HG03135 (cell line): ENCODE results near the gene FBXO44.
"Not testable (repeated sequence)": the region's sequence is repeated elsewhere in the genome, so short reads cannot be mapped to it uniquely, and the experiment has no call there.

ENCODE experiments used
- ATAC-seq: cut with Tn5 transposase; IDR thresholded peaks from one replicate; pipeline ENCODE4 v1.9.1; 2021; ENCODE audit warnings: mild to moderate bottlenecking, moderate library complexity; ENCODE audit not compliant: unreplicated experiment

The FBXO44 gene

DNA sequence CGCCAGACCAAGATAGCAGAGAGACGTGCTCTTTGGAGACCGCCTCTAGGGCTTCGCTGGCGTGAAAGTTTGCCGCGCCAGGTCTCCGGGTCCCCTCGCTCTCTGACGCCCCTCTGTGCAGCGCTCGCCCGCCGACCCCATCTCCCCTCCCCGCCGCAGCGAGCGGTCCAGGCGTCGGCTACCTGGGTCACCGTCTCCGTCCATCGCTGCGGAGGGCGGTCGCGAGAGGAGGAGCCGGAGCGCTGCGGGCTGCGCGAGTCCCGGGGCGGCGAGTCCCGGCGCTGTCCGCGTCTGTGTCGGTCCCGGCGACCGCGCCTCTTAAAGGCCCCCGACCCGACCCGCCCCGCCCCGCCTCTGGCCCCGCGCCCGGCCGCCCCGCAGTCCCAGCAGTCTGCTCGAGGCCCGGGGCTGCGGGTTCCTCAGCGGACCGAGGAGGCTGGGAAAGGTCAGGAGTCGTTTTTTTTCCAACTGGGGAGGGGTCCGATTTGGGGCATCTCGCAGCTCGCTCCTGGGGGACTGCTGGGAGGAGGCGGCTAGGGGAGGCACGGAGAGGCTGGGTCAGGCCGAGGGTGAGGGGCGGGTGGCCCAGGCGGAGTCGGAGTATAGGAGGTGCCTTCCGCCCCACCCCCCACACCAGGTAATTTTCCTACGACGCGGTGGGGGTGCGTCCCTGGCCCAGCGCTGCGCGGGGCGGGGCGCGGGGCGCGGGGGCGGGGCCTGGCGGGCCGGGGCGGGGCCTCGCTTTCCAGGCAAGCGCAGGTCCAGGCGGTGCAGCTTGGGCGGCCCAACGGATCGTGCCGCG lies at the start of gene FBXO44, which contains the start of gene FBXO2:
FBXO44 (plus strand) TSS at position 741 of the 802 bp plus-strand sequence. CDS start 959 bp downstream, outside the sequence.
FBXO2 (minus strand) TSS at position 293 of the 802 bp plus-strand sequence; CDS start at position 204, 89 bp downstream.
- ATAC-seq: peak; percentile 56

- no peak for ATAC-seq
Measured at GRCh38 chr1:11606775-11607174, 47.9 kb upstream of the FBXO44 start.

DNA sequence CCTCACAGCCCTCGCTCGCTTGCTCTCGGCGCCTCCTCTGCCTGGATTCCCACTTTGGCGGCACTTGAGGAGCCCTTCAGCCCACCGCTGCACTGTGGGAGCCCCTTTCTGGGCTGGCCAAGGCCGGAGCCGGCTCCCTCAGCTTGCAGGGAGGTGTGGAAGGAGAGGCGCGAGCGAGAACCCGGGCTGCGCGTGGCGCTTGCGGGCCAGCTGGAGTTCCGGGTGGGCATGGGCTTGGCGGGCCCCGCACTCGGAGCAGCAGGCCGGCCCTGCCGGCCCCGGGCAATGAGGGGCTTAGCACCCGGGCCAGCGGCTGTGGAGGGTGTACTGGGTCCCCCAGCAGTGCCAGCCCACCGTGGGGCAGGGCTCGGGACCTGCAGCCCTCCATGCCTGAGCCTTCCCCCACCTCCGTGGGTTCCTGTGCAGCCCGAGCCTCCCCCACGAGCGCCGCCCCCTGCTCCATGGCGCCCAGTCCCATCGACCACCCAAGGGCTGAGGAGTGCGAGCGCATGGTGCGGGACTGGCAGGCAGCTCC lies 46.0 kb upstream of the FBXO44 start:
- not testable (repeated sequence) for ATAC-seq

DNA sequence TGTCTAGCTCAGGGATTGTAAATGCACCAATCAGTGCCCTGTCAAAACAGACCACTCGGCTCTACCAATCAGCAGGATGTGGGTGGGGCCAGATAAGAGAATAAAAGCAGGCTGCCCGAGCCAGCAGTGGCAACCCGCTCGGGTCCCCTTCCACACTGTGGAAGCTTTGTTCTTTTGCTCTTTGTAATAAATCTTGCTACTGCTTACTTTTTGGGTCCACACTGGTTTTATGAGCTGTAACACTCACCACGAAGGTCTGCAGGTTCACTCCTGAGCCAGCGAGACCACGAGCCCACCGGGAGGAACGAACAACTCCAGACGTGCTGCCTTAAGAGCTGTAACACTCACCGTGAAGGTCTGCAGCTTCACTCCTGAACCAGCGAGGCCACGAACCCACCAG lies 45.3 kb upstream of the FBXO44 start:
- ATAC-seq: not testable (repeated sequence)

DNA sequence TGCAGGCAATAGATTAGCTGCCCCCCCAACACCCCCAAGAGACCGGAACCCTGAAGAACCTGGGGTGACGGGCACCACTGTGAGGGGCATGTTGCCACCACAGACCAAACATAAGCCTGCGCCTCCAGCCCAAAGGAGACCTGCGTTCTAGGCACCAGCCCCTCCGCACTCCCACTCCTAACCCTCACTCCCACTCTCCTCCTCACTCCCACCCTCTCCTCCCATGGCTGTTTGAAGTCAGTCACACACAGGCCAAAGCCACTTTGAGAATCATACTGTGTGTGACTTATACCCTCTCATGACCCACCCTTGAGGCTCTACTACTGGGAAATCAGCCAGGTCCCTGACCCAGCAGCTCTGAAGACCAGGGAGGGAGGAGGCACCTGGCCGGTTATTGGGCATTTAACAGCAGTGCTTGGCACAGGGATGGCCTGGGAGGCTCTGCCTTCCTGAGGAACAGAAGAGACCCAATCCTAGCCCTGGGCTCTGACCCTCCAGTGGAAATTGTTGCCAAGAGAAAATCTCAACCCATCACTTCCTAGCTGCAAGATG lies 44.0 kb upstream of the FBXO44 start:
- ATAC-seq: no peak

- no peak for ATAC-seq
Measured at GRCh38 chr1:11611638-11612327, 42.9 kb upstream of the FBXO44 start.

DNA sequence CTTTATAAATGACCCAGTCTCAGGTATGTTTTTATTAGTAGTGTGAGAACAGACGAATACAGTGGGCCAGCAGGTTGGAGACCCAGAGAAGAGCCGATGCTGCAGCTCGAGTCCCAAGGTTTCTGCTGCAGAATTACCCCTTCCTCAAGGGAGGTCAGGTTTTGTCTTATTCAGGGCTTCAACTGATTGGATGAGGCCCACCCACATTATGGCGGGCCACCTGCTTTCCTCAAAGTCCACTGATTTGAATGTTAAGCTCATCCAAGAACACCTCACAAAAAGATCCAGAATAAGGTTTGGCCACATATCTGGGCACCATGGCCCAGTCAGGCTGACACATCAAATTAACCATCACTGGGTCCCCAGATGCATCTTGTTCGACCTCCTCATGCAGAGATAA lies 41.3 kb upstream of the FBXO44 start:
- ATAC-seq: no peak

GRCh38 chr1:11615090-11615489 lies 39.6 kb upstream of the FBXO44 start:
- ATAC-seq: no peak

DNA sequence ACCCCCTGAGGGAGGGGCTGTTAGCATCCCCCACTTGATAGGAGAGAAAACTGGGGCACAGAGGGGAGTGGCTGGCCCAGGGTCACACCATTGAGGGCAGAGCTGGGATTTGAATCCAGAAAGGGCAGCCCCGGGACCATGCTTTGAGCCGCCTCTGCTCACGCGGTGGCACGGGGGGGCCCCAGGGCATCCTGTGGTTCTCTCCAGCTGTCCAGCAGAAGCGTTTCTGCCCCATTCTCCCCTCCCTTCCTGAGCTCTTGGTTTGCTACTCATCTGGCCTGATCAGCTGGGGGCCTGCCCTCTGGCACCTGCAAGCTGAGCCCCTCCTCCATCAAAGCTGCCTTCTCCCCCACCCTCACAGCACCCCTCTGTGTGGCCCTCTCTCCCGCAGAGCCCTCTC lies 37.9 kb upstream of the FBXO44 start:
- no peak for ATAC-seq

- no peak for ATAC-seq
Measured at GRCh38 chr1:11617314-11617713, 37.4 kb upstream of the FBXO44 start.

DNA sequence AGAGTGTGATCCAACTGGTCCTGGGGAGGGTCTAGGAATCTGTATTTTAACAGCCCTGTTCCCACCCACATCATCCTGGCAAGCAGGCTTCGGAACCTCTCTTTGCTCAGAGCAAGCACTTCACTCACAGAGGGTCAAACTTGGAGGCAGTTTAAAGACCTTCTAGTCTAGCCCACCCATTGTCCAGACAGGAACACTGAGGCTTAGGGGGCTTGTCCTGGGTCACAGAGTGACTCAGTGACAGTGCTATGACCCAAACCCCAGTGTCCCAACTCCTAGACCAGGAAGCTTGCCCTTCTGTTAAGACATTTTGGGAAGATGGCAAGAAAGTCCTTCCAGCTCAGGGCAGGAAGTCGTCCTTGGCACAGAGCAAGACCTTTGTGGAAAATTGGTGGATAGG lies 36.9 kb upstream of the FBXO44 start:
- ATAC-seq: no peak

DNA sequence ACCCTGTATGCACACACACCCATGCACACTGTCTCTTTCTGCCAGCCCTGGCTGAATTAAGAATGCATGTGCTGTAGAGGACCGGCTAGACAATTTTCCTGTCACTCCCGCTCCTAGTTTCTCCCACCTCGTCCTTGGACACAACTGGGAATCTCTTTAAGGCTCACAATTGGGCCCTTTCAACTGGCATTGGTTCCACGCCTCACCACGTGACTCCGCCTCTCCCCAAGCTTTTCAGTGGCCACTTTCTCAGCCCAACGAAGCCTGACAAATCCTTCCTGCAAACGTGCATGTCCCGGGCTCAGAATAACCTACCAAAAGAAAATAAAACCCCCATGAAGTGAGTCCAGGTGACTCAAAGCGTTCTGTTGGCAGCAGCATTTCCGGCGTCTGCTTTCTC lies 34.3 kb upstream of the FBXO44 start:
- no peak for ATAC-seq

DNA sequence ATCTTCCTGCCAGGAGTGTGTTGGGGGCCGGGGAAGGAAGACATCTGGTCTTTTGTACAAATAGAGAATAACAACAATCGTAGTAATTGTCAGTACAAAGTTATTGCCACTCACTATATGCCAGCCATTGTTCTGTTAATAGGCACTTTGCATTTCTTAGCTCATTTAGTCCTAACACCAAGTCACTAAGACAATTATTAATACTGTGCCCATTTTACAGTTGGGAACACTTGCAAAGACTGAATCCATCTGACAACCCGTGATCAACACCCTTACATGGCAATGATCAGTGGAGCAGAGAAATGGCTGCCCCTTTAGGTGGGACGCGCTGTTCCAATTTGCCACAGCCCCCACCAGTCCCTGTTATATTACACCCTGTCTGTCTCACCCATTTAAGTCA lies 33.8 kb upstream of the FBXO44 start:
- ATAC-seq: no peak

GRCh38 chr1:11622398-11622797 lies 32.3 kb upstream of the FBXO44 start:
- no peak for ATAC-seq

DNA sequence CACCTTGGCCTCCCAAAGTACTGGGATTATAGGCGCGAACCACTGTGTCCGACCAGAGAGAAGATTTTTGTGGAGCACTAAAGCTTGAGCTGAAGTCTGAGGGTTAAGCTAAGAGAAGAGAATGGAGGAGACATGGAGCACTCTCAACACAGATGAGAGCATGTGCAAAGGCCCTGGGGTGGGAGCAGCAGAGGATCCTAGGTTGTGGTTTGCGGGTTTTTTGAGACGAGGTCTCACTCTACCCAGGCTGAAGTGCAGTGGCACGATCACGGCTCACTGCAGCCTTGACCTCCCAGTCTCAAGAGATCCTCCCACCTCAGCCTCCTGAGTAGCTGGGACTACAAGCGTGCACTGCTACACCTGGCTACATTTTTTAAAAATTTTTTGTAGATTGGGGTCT lies 31.0 kb upstream of the FBXO44 start:
- no peak for ATAC-seq

DNA sequence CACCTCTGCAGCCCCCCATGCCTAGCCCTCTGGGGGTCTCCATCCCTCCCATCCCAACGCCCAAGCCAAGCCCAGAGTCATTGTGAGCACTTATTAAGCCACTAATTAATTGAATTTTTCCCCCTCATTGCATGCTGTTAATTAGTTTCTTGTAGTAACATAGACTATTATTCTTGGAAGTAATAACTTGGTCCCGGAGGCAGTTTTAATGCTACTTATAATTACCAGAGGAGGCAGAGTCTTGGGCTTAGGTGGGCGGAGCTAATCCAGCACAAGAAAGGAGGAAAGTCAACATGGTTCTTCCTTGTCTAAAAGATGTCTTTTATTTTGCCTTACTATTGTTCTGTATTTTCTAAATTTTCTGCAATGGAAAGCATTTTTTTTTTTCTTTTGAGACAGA lies 28.1 kb upstream of the FBXO44 start:
- ATAC-seq: no peak

- no peak for ATAC-seq
Measured at GRCh38 chr1:11628767-11629166, 25.9 kb upstream of the FBXO44 start.

- ATAC-seq: no peak
Measured at GRCh38 chr1:11629184-11630016, 25.3 kb upstream of the FBXO44 start.

DNA sequence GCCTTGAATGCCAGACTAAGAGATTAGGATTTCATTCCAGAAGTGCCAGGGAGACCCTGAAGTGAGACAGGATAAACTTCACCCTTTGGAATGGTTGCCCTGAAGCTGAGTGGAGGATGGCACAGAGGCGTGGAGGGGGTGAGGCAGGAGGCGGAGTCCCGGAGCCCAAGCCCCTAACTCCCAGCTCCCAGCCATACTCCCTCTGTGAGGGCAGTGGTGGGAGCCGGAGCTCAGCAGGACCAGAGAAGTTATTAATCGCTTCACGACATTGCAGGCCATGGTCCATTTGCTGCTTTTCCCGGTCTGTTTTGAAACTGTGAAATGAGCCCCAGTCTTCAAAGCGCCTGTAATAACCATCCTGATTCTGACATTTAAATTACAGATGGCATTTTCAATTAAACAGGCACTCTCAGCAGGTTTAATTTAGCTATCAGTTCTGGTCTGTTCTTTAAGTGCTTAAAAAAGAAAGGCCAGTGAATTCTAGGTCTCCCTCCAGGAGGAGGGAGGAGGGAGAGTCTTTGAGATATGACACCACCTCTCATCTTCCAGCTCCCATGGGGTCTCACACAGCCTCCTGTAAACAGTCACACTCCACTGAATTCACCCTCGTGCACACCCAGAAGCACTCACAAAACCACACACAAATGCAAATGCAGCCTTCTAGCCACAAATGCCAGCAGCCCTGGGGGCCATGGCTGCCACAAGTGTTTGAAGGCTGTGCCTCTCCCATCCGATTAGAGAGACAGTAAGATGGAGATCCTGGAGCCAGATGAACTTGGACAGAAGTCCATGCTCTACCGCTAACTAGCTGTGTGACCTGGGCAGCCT lies 20.1 kb upstream of the FBXO44 start:
- ATAC-seq: no peak

- ATAC-seq: no peak
Measured at GRCh38 chr1:11638121-11638520, 16.6 kb upstream of the FBXO44 start.
